GM19372 (cell line): Measurements from ENCODE around the gene ALG9.

Experiments used
- ATAC-seq: cut with Tn5 transposase; IDR thresholded peaks from one replicate; pipeline ENCODE4 v1.9.1; 2021; ENCODE audit warnings: mild to moderate bottlenecking, low read depth, moderate library complexity; ENCODE audit not compliant: unreplicated experiment

Gene ALG9, protein sequence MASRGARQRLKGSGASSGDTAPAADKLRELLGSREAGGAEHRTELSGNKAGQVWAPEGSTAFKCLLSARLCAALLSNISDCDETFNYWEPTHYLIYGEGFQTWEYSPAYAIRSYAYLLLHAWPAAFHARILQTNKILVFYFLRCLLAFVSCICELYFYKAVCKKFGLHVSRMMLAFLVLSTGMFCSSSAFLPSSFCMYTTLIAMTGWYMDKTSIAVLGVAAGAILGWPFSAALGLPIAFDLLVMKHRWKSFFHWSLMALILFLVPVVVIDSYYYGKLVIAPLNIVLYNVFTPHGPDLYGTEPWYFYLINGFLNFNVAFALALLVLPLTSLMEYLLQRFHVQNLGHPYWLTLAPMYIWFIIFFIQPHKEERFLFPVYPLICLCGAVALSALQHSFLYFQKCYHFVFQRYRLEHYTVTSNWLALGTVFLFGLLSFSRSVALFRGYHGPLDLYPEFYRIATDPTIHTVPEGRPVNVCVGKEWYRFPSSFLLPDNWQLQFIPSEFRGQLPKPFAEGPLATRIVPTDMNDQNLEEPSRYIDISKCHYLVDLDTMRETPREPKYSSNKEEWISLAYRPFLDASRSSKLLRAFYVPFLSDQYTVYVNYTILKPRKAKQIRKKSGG

DNA sequence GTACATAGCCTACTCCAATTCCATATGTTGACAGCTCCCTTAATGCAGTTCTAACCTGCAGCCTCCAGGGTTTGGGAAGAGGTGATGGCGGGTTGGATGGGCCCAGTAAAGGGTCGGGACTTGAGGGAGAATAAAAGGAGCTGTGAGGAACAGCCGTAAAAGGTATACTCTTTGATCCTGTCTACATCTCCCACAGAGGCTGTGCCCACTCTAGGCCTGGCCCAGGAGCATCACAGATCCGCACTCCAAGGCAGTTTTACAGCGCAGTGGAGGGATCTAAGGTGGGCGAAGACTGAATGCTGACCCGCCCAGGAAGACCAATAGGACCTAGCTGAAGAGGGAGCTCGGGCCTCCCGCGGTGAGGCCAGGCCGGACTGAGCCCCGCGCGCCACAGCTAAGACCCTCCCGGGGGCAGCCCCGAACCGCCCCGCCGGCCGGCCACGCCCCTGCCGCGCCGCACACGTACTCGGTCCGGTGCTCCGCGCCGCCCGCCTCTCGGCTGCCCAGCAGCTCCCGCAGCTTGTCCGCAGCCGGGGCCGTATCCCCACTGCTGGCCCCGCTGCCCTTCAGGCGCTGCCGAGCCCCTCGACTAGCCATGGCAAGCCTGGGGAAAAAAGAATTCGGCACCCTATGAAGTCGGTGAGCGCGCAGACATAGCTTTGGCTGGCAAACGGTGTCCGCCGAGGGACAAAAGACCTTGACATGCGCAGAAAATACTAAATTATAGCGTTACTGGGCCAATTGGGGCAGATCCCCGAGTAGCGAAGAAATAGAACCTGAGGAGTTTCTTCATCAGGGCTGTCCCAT is at the start of gene ALG9:
ALG9 (minus strand) TSS at position 696 of the 807 bp plus-strand sequence; CDS start at position 597, 99 bp downstream.
- ATAC-seq: peak; percentile 84

DNA sequence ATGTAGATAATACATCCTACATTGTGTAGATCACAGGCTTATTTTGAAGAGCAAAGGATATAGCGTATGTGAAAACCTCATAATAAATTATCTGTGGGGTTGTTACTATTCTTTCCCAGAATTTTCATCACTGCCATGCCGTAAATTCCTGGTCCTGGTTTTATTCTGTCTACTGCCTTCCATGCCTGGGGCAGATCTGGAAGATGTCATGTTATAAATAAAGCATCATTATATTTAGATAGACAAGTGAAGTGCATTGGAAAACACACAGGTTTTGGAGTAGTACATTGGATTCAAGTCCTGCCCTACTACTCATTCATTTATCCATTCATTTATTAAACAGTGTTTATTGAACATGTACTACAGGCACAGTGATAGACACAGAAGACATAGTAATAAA is 49.5 kb upstream of the ALG9 start:
- no peak for ATAC-seq

DNA sequence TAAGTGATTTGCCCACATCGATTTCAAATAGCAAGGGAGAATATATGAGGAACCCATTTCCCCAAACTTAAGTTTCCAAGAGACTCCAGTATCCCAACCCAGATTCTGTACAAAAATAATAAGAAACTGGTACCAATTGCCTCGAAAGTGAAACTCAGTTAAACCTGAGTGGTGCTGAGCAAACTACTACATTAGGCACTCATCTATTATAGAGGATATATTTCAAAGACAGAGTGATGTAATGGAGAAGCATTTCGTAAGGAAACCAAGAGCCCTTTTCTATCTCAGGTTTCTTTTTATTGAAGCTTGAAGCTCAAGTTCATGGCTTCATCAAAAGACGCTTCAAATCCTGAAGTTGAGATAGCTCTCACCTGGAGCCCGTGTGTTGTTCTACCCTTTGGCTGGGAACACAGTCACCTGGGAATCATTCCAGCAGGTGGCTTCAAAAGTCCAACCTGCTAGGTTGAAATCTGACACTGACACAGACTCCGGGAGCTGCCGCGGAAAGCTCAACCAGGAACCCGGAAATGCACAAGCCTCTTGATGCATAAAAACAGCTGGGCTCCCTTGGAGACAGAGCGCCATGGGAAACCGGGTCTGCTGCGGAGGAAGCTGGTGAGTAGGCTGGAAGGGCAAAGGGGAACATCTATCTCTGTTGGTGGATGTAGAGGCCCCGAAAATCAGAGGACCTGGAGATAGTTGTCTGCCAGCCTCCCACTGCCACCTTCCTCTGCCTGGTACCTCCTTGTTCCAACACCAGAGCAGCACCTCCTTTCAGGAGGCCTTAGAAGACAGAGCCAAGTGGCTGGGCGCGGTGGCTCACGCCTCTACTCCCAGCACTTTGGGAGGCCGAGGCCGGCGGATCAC is 47.2 kb upstream of the ALG9 start, which contains the start of gene C11orf52:
C11orf52 (plus strand) TSS at position 524 of the 867 bp plus-strand sequence; CDS start at position 584, 60 bp downstream.
- ATAC-seq: no peak

DNA sequence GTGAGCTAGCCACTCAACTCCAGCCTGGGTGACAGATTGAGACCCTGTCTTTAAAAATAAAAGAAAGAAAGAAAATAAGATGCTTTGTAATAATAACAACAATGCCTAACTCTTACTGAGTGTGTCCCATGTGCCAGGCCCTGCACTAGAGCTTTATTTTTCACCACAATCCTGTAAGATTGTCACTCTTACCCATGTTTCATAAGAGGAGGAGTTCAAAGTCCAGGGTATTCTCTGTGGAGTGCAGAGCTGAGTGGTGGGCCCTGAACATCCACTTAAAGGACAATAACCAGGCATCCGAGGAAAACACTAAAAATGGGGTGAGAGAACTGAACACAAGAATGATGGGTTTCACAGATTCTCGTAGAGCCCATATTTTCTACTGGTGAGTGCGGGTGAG is 46.4 kb upstream of the ALG9 start:
- no peak for ATAC-seq

DNA sequence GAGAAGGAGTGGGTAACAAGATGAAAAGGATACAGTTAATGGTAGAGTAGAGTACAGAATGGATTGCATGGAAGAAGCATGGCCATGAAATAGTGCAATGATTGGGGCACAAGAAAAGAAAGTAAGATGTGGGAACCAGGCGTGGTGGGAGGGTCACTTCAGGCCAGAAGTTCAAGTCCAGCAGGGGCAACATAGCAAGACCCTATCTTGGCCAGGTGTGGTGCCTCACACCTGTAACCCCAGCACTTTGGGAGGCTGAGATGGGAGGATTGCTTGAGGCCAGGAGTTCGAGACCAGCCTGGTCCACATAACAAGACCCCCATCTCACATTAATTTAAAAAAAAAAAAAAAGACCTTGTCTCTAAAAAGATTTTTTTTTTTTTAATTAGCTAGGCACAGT is 45.9 kb upstream of the ALG9 start:
- no peak for ATAC-seq

DNA sequence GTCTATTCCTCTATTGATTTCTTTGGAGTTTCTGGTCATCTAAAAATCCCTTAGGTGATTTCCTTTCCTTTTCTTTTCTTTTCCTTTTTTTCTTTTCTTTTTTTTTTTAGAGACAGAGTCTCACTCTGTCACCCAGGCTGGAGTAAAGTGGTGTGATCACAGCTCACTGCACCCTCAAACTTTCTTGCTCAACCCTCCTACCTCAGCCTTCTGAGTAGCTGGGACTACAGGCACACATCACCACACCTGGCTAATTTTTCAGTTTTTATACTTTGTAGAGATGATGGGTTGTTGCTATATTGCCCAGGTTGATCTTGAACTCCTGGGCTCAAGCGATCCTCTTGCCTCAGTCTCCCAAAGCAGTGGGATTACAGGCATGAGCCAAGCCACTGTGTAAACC is 45.4 kb upstream of the ALG9 start:
- ATAC-seq: no peak

DNA sequence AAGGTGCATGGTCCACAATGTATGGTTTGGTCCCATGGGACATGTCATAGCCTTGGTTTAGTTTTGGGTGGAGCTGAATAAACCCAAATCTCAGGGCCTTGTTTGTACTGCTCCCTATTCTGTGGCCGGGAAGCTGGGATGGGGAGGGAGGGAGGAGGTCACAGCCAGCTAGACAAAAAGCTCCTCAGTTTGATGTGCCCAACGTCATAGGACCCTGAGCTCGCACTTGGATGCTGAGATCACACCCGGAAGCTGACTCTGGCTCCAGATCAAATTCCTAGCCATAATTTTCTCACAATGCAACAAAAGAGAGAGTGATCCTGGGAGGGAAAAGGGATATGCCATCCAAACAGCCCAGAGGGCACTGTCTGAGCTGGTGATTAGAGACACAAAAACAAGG is 42.6 kb upstream of the ALG9 start:
- no peak for ATAC-seq

DNA sequence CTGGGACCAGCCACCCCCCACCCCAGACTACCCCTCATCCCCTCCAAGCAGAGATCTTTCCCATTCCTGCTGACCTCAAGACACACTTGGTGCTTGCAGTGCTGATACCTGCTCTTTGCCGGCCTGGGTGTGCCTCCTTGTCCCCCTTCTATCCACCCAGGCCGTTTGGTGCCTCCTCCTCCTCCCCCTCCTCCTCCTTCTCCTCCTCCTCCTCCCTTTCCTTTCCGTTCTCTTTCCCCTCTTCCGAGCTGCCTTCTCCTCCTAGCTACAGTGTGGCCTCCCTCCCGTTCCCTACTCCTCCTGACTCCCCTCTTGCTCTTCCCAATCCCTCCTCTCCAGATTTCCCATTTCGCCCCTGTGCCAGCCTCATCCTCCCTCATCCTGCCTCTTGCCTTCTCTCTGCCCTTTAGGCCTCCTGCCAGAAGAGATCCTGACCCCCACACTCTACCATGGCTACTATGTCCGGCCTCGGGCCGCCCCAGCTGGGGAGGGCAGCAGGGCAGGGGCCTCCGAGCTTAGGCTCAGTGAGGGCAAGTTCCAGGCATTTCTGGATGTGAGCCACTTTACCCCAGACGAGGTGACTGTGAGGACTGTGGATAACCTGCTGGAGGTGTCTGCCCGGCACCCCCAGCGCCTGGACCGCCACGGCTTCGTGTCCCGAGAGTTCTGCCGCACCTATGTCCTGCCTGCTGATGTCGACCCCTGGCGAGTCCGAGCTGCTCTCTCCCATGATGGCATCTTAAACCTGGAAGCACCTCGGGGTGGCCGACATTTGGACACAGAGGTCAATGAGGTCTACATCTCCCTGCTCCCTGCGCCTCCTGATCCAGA is 41.9 kb upstream of the ALG9 start:
- ATAC-seq: no peak

DNA sequence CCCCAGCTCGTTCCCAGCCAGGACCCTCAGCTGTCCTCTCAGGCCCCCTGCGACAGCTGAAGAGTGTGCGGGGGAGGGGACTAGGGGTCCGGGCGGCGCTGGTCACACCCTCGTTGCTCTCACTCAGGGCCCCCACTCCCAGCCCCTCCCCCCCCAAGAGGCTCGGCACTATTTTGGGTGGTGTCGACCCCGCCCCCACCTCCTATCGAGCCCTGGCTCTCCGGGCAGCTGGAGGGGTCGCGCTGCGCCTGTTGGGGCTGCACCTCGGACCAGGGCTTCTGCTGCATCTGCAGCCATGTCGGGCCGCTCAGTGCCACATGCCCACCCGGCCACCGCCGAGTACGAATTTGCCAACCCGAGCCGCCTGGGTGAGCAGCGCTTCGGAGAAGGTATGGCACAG is 41.2 kb upstream of the ALG9 start, which contains the start of gene HSPB2:
HSPB2 (plus strand) TSS at position 200 of the 400 bp plus-strand sequence; CDS start at position 296, 96 bp downstream.
- no peak for ATAC-seq

DNA sequence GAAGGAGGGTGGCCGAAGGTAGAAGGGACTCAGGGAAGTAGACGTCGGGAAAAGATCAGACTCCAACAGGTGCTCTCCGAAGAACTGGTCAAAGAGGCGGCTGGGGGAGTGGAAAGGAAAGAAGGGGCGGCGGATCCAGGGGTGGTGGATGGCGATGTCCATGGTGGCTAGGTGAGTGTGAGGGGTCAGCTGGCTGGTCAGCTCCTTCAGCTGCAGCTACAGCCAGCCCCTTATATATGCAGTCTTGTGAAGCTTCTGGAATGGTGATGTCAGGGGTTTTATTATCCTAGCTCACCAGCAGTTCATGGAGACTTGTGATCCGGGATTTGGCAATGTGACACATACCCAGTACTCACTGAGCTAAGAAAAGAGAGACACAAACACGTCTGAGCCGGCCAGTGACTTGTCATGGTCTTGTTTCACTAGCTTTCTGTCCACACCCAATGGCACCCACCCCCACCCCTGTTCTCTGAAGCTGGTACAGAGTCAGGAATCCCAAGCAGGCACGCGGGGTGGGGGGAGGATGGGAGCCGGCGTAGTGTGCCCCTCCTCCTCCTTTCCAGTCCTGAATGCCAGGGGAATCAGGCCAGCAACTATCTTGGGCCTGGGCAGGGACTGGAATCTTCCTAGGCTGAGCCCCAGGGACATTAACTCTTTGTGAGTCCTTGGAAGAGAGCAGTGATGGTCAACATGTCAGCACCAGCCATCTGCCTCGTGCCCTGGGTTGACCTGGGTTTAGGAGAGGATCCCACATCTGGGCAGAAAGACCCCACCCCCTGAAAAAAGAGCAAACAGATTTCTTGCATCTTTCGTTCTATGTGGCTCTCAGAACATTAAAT is 40.4 kb upstream of the ALG9 start, which contains the start of gene CRYAB:
CRYAB (minus strand) TSS at position 208 of the 839 bp plus-strand sequence; CDS start at position 162, 46 bp downstream.
- ATAC-seq: no peak

DNA sequence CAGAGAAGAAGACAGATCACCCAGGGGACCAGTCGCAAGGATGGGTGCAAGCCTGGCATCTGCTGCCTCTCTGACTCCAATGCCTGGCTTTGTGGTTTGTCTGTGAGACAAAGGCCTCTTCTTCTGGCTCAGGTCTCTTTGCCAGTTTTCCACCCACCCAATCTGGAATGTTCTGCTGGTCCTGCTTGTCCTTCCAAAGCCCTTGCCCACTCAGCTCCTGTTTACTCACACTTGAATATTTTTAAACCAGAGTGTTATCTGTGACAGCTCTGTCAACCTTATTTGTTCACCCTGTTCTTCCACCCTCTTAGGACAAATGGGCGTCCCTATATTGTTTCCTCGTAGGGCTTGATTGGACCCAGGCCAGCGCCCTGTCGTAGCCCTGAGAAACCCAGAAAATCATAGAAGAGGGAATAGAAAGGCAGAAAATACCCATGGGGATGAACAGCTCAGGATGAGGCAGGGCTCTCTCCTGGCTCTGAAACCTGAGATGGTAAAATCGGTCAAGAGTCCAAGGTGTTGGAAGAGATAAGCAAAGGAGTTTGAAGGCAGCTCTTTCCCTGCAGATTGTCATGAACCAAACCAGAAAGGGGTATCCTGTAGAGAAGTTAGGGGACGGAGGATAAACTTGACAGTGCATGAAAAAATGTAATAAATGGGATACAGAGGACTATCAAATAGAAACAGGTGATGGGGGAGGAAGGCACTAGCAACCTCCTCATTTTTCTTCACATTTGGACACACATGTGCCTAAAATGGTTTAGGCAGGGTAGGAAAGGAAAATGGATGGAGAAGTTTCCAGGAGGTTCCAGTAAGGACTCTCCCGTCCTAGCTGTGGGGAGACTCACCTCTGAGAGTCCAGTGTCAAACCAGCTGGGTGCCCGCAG is 39.5 kb upstream of the ALG9 start:
- ATAC-seq: no peak

DNA sequence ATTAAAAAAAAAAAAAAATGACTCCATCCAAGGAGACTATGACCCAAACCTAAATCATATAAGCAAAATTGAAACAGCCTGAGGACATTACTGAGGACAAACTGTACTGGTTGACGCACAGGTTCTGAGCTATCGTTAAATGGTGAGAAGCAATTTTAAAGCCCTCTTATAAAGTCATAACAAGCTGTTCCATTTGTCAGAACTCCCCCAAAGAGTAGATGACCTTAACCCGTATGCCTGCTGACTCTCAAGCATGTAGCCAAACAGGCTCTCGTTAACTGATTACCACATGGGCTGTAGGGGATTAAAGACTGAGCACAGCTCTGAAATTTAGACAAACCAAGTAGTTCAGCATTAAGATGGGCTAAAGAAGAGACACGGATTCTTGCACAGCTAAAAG is 38.0 kb upstream of the ALG9 start:
- ATAC-seq: no peak

DNA sequence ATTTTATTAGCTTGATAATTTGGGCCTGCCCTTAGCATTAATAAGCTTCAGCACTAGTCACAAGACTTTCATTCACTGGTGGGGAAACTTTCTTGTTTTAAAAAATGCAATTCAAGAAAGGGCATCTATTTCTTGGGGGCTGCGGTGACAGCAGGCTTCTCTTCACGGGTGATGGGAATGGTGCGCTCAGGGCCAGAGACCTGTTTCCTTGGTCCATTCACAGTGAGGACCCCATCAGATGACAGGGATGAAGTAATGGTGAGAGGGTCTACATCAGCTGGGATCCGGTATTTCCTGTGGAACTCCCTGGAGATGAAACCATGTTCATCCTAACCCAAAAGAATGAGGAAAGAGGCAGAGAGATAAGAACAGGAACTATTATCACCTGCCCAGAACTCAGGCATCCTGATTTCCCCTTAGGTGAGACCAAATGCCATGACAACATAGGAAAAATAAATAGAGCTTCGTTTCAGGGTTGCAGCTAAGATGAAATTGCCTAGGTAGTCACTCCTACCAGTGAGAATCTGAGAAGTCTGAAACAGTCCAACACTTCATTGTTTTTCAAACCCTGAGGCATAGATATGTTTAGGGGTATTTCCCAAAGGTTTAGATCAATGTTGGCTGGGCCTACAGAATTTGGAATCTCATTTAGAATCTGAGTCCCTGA is 37.4 kb upstream of the ALG9 start:
- ATAC-seq: no peak

DNA sequence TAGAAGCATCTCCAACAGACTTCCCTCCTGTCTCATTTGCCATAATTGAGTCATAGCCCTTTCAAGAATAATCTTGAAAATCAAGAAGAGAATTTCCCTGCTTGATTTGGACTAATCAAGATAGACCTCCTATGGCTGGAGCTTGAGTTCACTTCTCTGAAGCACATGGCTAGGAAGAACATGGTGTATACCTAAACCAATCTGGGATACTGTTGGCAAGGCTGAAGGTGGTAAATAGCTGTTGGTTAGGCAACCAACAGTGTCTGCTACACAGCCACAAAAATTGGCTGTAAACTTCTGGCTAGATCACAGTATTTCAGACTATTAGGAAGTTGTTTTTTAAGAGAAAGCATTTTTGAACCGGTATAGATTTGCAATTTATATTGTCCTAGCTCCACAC is 35.3 kb upstream of the ALG9 start:
- ATAC-seq: no peak

DNA sequence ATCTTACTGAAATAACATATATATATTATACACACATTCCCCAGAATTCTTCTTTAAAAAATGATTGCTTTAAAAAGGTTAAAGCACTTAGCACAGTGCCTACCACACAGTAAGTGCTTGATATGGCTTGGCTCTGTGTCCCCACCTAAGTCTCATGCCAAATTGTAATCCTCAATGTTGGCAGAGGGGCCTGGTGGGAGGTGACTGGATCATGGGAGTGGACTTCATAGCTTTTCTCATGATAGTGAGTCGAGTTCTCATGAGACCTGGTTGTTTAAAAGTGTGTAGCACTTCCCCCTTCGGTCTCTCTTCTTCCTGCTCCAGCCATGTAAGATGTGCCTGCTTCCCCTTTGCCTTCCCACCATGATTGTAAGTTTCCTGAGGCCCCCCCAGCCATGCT is 34.0 kb upstream of the ALG9 start:
- no peak for ATAC-seq

DNA sequence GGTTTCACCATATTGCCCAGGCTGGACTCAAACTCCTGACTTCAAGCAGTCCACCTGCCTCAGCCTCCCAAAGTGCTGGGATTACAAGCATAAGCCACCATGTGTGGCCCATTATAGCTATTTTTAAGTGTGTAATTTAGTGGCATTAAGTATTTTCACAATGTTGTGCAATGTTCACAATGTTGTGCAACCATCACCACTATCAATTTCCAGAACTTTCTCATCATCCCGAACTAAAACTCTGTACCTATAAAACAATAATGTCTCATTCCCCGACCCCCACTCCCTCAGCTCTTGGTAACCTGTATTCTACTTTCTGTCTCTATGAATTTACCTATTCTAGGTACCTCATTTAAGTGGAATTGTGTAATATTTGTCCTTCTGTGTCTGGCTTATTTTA is 15.5 kb upstream of the ALG9 start:
- no peak for ATAC-seq

DNA sequence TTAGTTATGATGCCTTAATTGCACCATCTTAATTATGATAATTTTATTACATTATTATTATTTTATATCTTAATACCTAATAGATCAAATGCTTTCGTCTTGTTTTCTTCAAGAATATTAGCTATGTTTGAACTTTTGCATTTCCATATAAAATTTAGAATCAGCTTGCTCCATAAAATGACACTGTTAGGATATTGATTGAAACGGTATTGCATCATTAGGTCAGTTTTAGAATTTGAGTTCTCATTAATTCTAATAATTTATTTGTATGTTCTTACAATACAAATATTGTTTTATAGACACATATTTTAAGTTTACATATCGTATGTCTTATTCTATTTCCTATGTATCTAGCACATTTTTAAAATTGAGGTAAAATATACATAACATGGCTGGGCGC is 14.7 kb upstream of the ALG9 start:
- ATAC-seq: no peak
